GM19043 (cell line): ENCODE measurements around the gene RGSL1.
A peak's percentile ranks its signal among the peaks of the same experiment; 100 is the strongest.

Source experiments
- ATAC-seq: cut with Tn5 transposase; IDR thresholded peaks from one replicate; pipeline ENCODE4 v1.9.1; 2021; ENCODE audit warnings: low read depth; ENCODE audit not compliant: unreplicated experiment

Gene RGSL1

DNA sequence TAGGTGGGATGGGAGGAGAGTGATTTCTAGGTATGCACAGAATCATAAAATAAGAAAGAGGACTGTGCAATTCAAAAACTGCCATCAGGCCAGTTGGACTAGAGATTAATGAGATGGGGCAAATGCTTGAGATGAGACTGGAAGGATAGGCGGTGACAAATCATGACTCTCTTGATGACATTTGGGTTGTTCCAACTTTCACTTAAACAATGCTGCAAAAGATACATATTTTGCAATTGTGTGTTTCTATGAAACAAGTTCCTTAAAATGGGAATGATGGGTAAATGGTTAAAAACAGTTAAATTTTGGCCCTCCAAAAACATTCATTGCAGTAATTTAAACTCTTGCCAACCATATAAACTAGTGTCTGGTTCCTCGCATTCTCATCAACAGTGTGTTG lies 84.0 kb downstream of the RGSL1 start:
- no peak for ATAC-seq

- no peak for ATAC-seq
Observed at GRCh38 chr1:182549346-182549745, 99.4 kb downstream of the RGSL1 start.

DNA sequence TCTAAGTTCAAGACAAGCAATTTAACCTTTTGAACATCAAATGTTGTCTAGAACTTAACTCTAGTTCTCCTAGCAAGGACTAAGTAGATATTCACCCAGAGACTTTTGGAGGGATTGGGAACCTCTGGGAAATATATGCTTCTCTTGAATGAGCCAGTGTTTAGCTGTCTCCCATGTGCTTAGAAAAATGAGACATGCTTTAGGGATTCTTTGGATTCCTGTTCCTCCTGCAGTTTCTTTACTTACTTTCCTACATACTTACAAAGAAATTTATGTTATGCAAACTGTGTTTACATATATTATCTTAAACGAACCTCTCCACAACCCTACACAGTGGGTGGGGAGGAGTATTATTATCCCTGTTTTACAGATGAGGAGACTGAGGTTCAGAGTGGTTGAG lies 99.9 kb downstream of the RGSL1 start:
- no peak for ATAC-seq

GRCh38 chr1:182552527-182552926 lies 102.6 kb downstream of the RGSL1 start:
- ATAC-seq: no peak

- ATAC-seq: no peak
Observed at GRCh38 chr1:182555493-182555892, 105.5 kb downstream of the RGSL1 start.

DNA sequence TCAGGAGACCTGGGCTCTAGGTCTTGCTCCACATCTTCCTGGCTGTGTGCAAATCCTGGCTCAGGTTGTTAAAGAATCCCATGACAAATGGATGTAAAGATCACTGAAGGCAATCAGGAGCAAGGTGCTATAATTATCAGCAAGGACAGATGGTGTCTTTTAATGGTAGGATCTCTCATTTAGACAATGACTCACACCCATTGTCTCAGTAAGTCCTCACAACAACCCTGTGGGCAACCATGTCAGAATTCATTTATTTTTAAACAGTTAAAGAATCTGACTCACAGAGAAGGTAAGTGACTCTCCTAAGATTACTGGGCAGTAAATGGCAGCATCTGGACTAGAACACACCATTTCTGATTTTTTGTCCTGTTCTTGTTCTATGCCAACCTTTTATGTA lies 106.3 kb downstream of the RGSL1 start:
- no peak for ATAC-seq

- ATAC-seq: no peak
Observed at GRCh38 chr1:182560392-182560984, 110.5 kb downstream of the RGSL1 start.

GRCh38 chr1:182561456-182561855 lies 111.5 kb downstream of the RGSL1 start:
- no peak for ATAC-seq

GRCh38 chr1:182563095-182563494 lies 113.1 kb downstream of the RGSL1 start:
- ATAC-seq: no peak

DNA sequence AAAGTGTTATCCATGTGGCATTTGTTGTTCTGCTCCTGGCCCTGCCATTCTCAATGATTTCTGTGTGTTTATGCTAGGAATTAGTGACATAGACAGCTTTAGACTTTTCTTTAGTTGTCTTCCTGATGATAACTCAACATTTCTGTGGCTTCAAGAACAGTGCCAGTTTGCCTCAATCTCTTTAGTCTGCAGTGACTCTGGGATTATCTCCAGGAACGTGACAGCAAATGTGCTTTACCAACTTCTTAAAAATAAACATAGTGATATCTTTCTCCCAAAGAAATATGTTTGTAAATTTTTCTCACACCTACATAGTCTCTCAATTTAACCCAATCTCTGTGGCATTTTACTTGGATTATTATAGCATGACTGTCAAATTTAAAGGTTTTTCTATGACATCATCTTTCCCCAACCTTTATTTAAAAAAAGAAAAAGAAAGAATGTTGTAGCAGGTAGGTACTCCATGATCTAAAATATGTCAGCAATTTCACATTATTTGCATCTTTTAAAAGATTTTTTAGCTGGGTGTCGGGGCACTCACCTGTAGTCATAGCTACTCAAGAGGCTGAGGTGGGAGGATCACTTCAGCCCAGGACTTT lies 114.6 kb downstream of the RGSL1 start:
- no peak for ATAC-seq

DNA sequence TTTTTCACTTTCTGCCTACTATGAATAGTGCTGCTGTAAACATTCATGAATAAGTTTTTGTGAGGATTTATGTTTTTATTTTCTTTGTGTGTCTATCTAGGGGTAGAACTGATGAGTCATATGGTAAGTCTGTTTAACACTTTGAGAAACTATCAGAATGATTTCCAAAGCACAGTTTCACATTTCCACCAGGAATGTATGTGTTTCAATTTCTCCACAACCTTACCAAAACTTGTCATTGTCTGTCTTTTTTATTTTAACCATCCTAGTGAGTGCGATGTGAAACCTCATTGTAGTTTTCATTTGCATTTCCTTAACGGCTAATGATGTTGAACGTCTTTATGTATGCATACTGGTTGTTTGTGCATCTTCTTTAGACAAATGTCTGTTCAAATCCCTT lies 115.6 kb downstream of the RGSL1 start:
- ATAC-seq: no peak

- ATAC-seq: no peak
Observed at GRCh38 chr1:182567629-182568028, 117.7 kb downstream of the RGSL1 start.

GRCh38 chr1:182568647-182569284 lies 118.8 kb downstream of the RGSL1 start:
- peak; percentile 48 for ATAC-seq

- no peak for ATAC-seq
Observed at GRCh38 chr1:182569939-182570610, 120.1 kb downstream of the RGSL1 start.

DNA sequence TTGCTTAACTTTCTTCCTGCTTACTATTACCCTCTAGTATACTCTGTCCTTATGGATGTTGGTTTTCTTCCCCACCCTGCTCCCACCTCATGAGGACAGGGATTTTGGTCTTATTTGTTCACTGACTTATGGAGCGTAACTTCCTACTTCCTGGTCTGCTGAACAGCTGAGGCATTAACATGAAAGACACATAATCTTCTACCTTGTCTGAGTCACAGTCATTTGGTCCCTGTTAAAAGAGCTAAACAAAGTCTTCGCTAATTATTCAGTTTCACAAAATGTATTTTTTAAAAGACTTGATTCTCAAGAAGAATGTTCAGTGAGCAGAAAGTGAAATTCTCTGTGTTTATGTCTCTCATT lies 120.6 kb downstream of the RGSL1 start:
- ATAC-seq: no peak

DNA sequence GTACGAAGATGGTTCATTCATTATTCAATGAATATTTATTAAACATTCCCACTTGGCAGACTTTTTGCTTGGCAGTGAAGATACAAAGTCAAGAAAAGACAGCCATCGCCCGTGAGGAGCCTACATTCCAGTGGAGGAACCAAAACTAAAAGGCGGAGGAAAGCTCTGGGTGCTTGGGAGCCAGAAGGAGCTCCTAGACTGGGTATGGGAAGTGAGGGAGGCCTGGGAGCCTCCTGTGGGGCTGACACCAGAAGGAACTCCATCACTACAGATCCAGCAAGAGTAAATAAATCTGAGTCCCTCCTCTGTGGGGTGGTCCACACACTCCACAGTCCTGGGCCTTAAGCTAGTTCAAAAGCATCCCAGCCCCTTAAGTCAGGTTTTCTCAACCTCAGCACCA lies 124.2 kb downstream of the RGSL1 start:
- ATAC-seq: no peak

GRCh38 chr1:182575540-182576149 lies 125.7 kb downstream of the RGSL1 start:
- ATAC-seq: no peak

- ATAC-seq: no peak
Observed at GRCh38 chr1:182580736-182581135, 130.8 kb downstream of the RGSL1 start.

- no peak for ATAC-seq
Observed at GRCh38 chr1:182584746-182585145, 134.8 kb downstream of the RGSL1 start.

DNA sequence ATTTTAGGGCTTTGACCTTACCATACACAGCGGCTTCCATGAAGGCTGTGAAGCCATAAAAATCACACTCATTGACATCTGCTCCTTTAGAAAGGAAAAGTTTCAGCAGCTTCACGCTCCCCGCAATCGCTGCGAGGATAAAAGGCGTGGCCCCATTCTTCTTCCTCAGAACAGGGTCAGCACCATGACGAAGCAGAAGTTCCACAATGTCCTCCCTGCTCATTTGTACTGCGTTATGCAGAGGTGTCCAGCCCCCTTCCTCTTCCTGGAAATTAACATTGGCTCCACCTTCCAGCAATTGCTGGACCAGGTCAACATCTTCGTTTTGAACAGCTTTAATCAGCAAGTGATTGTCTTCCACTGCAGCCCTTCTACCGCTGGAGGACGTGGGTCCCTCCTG lies 136.4 kb downstream of the RGSL1 start:
- ATAC-seq: no peak

GRCh38 chr1:182587093-182587492 lies 137.1 kb downstream of the RGSL1 start:
- no peak for ATAC-seq
